Measurements from ENCODE around the gene OR52J3.
A peak's percentile ranks its signal among the peaks of the same experiment; 100 is the strongest.
"Not testable (repeated sequence)": the region's sequence is repeated elsewhere in the genome, so short reads cannot be mapped to it uniquely, and the experiment has no call there.

The OR52J3 gene

DNA sequence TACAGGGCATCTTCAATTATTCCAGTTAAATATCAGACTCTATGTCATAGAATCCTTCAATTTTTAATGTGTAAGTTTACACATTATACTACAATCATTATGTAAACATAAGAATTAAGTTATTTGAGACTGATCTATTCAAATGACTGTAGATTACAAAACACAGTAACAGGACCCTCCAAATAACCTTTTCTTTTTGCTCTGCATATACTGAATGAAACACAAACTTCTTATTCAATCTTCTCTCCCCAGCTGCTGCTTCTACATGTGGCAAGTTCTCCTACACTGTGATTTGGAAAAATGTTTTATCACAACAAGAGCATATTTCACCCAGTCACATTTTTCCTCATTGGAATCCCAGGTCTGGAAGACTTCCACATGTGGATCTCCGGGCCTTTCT, at the start of gene OR52J3:
Gene OR52J3, plus strand, starts transcription at position 301 of the 400 bp plus-strand sequence. Its CDS starts 0 bp downstream, at position 301.
- DNase-seq: no peak

DNA sequence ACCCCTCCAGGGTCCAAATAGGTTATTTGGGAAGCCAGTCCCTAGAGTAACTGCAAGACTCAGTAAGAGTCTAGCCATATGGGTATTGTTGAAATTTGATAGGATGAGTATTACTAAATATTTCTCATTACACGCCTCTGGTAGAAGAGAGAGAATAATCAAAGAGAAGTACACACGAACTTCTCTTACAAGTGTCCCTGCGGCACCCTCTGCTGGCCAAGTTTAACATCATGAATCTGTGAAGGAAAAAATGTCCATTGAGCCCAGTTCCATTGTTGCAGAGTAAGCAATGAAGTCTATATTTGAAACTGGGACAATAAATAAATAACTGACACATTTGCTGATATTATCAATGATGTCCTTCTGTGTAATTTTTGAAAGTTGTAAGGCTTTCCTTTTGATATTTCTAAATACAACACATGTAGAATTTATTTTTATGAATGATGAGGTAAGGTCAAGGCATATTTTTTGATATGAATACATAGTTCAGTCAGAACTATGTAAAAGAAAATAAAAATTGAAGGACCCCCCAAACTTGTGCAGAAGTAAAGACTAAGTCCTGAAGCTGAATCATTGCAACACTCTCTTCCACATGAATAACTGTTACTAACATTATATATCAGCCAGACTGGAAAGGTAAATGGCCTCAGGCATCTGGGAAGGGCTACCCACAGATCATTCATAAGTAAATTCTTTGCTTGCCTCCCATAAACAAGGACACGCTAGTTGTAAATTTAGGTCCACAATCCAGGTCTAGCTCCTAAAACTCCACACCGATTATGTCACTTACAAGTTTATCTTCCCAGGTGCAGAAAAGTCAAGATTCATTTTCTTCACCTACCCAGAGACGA, 41.7 kb upstream of the OR52J3 start:
- peak; percentile 74 for DNase-seq

DNA sequence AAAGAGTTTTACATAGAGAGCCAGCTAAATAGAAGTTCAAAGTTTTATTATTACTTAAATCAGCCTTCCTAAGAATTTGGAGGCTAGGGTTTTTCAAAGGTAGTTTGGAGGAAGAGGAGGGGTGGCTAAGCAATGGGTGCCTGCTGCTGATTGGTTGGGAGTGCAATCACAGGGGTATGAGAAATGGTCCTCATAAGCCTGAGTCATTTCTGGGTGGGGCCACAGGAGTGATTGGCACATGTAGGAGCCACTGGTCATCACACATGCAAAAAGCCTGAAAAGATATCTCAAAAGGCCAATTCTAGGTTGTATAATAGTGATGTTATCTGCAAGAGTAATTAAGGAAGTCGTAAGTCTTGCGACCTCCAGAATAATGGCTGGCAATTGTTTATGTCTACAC, 38.8 kb upstream of the OR52J3 start:
- DNase-seq: no peak

DNA sequence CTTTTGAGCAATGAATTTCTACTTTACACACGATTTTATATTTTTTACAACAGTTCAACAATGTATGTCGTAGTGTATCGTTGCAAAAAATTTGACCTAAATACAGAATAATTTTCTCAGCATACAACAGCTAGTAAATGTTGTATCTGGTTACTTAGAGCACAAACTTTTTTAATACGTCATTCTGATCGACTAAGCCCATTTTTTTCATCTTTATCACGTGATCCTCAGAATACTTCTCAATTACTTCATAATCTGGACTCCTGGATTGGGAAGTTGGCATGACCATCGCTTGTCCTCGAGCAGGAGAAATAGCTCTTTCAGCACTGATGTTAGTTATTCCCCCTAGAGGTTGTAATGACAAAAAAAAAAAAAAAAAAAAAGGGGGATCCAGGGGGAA, 35.1 kb upstream of the OR52J3 start:
- DNase-seq: no peak

DNA sequence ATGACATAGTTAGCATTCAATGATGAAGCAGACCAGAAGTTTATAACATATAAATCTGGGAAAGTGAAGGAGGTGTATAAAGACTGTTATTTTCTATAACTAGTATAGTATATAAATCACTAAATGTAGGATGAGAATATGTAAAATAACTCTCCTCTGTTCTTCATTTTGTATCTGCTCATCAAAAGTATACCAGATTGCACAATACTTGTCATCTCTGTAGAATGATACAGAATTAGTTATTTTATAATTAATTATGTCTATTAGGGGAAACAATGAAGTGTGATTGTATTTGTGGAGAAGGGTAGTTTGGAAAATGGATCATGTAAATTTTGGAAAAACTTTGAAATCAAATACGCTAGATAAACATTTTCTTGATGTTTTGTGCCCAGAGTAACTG, 33.3 kb upstream of the OR52J3 start:
- DNase-seq: no peak

DNA sequence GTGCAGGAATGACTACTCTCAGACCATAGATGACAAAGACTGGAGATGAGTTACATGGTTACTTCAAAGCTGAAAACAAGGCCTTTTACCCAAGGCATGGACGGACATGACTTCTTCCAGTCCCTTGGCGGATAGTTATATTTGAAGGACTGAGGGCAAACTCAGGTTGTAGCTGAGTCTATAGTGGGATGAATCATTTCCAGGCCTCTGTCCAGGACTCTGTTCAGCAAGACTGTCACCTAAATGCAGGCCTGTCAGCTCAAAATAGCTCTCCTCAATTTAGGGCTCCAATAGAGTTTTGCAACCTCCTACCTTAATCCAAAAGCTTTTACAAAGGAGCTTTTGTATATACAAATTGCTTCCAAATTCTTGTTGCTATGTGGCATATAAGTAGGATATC, 24.3 kb upstream of the OR52J3 start:
- DNase-seq: no peak

DNA sequence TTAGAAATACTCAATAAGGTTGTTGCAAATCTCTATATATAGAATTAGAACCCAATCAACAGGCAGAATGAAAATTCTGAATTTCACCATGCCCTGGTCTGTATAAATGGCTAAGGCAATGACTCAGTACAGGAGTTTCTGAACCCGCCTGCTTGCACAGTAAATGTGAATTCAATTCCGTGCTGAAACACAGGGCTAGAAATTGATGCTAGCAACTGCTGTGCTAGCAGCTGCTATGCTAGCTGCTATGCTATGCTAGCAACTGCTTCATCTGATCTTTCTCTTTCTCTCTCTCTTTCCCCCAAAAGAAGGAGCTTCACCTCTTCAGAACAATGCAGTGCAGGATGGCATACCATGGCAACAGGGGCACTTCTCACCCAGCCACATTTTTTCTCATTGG, 9.7 kb upstream of the OR52J3 start:
- no peak for DNase-seq

DNA sequence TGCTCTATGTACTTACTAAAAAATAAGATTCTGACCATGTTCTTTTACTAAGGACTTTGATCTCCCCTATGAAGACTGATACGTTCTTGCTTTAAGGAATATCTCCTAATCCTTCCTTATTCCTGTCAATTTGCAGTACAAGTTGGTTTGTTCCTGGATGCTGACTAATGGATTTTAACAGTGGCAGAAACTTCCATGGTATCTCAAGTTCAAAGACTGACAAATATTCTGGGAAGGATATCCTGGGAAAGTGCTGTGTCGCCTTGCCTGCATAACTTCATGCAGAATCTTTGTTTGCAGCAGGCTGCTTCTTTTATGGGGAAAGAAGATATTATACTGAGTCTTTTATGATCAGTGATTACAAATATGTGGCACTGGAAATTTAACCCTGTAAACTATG, 8.4 kb upstream of the OR52J3 start:
- no peak for DNase-seq

DNA sequence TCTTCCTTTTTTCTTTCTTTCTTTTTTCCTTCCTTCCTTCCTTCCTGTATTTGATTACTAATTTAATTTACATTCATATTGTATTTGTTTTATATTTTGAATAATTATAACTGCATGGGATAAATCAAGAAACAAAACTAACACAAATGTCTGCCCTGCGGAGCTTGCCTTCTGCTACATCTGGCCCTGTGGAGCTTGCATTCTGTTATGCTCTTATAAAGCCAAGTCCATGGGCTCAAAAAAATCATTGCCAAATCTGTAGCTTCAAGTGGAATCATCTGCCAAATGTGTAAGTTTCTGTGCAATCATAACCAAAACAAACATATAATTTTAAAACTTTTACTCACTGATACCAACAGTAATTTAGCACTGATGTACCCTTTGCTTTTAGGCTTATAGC, 8.0 kb upstream of the OR52J3 start:
- no peak for DNase-seq

DNA sequence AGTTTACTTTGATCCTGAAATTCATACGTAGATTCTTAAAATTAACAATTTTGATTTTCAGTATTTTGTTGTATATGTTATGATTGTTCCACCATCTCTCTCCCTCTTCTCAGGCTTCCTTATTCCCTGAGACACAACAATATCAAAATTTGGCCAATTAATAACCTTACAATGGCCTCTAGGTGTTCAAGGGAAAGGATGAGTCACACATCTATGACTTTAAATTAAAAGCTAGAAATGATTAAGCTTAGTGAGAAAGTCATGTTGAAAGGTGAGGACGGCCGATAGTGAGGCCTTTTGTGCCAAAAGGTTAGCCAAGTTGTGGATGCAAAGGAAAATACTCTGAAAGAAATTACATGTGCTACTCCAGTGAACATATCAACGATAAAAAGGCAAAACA, 5.5 kb upstream of the OR52J3 start:
- DNase-seq: no peak

DNA sequence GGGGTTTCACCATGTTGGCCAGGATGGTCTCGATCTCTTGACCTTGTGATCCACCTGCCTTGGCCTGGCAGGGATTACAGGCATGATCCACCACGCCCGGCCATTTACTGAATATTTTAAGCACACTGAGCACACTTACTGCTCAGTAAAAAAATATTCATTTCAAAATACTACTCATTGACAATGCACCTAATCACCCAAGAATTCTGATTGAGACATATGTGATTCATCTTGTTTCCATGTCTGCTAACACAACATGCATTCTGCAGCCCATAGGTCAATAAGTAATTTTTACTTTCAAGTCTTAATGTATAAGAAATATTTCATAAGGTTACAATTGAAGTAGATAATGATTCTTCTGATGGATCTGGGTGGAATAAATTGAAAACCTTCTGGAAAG, 4.2 kb upstream of the OR52J3 start:
- no peak for DNase-seq

DNA sequence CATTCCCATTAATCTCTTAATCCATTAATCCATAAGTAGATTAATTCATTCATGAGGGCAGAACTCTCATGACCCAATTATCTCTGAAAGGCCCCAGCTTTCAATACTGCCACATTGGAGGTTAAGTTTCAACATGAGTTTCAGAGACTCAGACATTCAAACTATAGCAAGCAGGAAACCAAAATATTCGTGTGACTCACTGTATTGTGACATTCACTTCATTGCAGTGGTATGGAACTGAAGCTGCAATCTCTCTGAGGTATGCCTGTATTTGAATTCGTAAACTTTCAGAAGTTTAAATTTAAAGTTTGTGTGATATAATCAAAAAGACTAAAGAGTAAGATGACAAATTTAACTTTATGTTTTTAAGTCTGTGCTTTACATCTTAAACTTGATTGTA, 2.9 kb upstream of the OR52J3 start:
- peak; percentile 82 for DNase-seq

DNA sequence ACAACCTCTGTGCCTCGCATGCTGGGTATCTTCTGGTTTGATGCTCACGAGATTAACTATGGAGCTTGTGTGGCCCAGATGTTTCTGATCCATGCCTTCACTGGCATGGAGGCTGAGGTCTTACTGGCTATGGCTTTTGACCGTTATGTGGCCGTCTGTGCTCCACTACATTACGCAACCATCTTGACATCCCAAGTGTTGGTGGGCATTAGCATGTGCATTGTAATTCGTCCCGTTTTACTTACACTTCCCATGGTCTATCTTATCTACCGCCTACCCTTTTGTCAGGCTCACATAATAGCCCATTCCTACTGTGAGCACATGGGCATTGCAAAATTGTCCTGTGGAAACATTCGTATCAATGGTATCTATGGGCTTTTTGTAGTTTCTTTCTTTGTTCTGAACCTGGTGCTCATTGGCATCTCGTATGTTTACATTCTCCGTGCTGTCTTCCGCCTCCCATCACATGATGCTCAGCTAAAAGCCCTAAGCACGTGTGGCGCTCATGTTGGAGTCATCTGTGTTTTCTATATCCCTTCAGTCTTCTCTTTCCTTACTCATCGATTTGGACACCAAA, 516 bp downstream of the OR52J3 start:
- DNase-seq: no peak

DNA sequence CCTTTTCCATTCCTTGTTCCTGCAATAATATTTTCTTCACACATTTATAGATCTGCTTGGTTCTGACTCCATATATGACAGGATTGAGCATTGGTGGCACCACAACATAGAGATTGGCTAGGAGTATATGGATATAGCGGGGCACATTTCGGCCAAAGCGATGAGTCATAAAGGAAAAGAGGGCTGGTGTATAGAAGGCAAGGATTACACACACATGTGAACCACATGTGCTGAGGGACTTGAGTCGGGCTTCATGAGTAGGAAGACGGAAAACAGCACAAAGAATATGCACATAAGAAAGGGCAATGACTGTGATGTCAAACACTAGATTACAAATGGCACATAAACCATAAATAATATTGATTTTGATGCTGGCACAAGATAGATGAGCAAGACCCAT, 12.4 kb downstream of the OR52J3 start:
- not testable (repeated sequence) for DNase-seq

DNA sequence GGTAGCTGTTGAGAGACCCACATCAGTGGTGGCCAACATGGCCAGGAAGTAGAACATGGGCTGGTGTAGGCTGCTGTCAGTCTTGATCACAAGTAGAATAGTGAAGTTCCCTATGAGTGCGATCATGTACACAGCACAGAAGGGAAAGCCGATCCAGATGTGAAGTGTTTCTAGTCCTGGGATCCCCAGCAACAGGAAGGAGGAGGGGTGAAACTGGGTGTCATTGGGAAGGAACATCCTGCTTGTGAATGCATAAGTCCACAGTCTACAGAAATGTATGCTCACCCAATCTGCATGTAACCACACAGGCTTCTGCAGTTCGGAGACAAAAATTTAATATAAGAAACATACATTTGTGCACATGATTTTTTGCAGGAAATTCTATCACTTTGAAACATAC, 13.1 kb downstream of the OR52J3 start, which contains the start of gene OR52E2:
Gene OR52E2, minus strand, starts transcription at position 237 of the 400 bp plus-strand sequence. Its CDS starts 0 bp downstream, at position 237.
- DNase-seq: no peak

DNA sequence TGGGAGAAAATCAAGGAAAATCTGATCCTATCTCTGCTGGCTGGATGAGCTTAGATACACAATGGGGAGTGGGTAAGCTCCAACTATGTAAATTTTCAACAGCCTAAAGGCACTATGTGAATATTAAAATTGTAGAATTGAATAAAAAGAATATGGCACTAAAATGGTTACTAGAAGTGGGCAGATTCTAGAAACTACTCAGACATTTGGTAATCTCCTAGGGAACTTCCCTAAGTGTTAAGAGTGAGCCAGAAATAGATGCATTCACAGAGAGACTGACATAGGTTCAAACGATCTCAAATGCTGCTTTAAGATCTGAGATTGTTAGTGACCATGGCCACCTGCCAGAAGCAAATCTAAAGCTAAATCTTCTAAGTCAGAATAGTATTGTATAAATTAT, 18.7 kb downstream of the OR52J3 start:
- DNase-seq: no peak

DNA sequence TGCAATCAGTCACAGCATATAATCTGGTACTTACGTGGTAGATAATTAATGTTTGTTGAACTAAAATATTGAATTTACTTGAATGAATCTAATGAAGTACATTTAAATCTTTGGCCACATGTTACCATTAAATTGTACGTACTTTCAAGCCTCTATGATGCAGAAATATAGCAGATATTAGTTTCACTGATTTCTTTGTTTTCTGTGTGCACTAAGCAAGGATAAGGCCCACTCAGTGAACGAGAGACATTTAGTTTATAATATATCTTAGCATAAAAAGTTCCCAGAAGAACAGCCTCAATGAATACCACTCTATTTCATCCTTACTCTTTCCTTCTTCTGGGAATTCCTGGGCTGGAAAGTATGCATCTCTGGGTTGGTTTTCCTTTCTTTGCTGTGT, 22.9 kb downstream of the OR52J3 start, which contains the start of gene OR52E1:
Gene OR52E1, plus strand, starts transcription at position 301 of the 400 bp plus-strand sequence.
- DNase-seq: no peak

DNA sequence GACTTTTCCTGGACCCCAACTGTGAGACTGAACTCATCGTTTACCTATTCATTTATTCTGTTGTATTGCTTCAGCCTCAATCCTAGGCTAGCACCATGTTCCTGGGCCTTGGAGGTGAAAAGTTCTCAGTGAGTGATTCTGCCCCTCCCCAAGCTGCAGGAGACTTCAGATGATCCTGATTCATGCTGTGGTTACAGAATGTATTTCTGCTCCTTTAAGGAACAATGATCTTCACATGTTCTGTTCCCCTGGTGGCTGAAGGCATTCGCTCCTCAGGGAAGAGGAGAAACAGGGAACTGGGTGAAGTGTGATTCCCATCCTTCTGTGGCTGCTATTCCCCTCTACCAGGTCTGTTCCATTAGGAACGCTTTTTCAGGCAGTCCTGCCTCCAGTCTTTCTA, 25.5 kb downstream of the OR52J3 start:
- DNase-seq: no peak

DNA sequence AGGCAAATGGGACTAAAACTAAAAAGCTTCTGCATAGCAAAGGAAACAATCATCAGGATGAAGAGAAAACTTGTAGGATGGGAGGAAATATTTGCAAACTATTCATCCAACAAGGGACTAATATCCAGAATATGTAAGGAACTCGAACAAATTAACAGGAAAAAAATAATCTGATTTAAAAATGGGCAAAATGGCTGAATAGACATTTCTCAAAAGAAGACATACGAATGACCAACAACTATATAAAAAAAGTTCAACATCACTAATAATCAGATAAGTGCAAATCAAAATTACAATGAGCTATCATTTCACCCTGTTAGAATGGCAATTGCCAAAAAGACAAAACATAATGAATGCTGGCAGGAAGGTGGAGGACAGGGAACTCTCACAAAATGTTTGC, 35.1 kb downstream of the OR52J3 start:
- DNase-seq: no peak

DNA sequence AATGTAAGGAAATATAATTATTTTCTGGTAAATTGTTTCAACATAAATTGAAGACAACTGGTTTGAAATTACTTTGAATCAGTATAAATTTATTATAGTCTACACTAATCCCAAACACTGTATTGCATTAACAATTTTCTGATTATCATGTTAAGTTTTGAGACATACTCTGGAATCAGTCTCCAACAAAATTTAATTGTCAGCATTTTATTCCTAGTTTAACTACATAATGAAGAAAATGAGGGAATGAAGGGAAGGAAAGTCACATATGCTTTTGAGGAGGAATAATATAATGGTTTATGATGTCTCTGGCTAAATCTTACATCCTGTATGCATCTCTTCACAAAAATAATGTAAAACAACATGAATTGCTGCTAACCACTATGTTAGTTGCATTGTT, 37.3 kb downstream of the OR52J3 start:
- DNase-seq: no peak

DNA sequence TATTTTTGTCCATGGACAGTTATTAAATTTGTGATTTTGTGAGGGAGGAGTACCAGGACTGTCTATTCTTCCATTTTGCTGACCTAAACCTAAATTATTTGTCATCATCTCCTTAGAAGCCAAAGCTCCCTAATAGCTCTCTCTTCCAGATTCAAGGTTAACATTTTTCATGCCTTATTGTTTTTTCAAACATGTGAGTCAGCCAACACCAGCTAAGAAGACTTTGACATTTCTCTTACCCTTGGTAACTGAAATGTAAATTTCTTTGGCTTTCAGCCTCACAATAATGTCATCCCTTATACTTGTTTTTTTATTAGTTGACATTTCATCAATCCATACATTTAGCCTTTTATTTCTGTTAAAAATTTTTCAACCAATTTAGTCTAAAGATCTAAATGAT, 42.2 kb downstream of the OR52J3 start:
- no peak for DNase-seq

DNA sequence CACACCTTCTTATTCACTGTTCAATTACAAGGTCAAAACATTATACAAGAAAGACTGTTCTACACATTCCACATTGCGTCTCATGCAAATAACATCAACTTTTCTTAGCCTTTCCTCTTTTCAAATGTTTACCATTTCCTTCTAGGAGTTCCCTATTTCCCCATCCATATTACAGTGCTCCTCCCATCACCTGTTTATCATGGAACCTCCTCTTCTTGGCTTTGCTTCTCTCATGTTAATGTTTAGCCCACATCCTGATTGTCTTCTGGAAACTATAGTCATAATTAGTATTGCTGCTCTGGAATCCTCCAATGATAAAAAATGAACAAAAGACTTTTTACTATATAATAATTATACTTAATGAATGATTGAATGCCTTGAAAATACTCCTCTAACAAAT, 44.3 kb downstream of the OR52J3 start:
- DNase-seq: no peak

DNA sequence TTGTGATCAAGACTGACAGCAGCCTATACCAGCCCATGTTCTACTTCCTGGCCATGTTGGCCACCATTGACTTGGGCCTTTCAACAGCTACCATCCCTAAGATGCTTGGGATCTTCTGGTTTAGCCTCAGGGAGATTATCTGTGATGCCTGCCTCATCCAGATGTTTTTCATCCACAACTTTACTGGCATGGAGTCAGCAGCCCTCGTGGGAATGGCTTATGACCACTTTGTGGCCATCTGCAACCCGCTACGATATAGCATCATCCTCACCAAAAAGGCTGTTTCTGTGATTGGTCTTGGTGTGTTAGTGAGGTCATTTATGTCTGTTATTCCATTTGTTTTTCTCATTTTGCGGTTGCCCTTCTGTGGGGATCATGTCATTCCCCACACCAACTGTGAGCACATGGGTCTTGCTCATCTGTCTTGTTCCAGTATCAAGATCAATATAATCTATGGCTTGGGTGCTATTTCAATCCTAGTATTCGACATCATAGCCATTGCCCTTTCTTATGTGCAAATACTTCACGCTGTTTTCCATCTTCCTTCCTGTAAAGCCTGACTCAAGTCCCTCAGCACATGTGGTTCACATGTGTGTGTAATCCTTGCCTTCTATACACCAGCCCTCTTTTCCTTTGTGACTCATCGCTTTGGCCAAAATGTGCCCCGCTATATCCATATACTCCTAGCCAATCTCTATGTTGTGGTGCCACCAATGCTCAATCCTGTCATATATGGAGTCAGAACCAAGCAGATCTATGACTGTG, 46.7 kb downstream of the OR52J3 start:
- DNase-seq: no peak

DNA sequence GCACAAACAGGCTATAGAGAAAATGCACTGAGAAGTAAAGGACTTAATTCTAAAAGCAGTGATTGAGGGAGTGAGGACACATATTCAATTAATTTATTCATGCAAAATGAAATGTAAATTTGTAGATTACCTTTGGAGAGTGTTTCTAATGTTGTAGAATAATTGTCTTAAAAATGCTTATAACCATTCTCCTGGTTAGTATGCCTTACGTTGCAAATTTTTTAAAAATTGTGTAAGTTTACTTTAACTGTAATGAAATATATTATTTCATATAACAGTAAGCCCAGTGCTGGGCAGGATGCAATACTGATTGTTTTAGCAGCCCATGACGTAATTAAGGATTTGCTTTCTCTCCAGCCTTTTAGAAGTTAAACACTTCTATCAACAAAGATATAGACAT, 49.7 kb downstream of the OR52J3 start:
- no peak for DNase-seq

Data from NCI-H82 (cell line).